ENCODE data around the gene TMEM100.

TMEM100 gene, protein sequence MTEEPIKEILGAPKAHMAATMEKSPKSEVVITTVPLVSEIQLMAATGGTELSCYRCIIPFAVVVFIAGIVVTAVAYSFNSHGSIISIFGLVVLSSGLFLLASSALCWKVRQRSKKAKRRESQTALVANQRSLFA

DNA sequence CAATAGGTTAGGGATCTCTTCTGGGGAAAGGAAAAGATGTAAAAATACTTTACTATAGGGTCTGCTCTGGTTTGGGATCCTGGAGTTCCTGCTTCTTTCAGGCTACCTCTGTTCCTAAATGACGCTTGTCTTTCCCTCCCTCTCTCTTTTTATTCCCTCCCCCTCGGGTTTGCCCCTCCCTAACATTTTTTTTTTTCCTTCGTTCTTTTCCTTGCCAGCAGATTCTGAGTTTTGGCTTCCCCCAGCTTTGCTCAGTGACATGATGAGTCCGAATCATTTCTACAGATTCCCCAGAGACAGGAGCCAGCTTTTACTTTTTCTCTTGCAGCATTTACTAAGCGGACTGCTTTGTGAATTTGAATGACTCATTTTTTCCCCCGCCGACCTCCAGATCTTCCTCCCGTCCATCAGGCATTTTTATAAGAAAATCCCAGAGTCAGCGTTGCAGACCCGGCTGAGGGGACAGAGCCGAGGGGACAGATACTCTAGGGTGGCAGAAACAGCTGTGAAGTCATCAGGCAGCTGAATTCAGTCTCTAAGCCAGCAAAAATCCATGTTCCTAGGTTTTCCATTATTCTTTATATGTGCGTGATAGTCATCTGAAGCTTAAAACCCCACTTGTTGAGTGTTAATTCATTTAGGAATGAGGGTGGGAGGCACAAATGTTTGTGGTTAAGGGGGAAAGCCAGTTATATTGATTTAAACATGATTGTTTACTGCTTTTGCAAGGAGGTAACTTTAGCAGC is at the start of gene TMEM100:
Gene TMEM100, minus strand, starts transcription at position 123 of the 746 bp plus-strand sequence. CDS start 1,794 bp downstream, outside the sequence.
- no peak for DNase-seq

DNA sequence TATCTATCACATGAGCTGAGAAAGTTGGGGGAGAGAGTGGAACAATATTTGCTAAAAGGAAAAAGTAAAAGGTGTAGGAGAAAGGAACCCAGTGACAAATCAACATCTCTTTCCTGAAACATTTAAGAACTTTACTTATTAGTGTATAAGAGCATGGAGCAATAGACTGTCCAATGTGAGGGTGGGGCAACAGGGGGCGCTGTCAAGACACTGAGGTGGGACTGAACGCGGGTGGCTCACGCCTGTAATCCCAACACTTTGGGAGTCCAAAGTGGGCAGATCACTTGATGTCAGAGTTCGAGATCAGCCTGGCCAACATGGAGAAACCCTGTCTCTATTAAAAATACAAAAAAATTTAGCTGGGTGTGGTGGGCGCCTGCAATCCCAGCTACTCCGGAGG is 49.4 kb upstream of the TMEM100 start:
- no peak for DNase-seq

DNA sequence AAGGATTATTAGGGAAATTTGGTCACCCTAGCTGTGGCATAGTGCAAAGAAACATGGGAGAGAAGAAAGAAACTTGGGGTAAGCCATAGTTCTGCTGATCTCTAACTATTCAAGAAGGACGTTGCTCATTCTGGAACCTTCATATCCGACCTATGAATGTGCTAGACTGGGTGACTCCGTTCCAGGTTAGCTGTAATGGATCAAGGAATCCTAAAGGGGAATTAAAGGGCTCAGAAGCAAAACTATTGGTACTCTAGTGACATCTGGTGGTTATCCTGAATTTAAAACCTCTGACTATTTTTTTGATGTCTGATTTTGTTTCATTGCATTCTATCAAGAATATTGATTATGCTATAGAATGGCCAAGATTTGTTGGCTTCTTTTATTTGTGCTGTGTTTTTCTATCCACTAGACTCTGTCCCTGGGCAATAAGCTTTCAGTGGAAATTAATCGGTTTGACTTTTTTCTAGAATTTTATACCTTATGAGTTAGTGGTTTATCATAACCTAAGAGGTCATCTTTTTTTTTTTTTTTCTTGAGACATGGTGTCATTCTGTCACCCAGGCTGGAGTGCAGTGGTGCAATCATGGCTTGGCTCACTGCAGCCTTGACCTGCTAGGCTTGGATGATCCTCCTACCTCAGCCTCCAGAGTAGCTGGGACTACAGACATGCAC is 47.7 kb upstream of the TMEM100 start:
- no peak for DNase-seq

DNA sequence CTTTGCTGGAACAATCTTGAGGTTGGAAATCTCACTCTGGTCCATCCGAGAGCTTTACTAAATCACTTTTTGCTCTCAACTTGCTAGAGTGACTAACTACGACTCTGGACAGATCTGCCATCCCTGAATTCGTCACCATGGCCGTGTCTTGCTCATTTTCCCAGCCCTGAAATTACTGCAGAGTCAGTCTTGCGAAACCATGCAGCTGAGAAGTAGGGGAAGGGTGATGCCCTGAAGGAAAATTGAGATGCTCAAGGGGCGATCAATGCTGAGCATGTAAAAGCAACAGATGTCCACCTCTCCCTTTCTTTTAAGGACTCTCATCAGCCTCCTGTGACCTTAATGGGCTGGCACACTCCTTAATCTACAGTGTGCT is 46.9 kb upstream of the TMEM100 start:
- no peak for DNase-seq

DNA sequence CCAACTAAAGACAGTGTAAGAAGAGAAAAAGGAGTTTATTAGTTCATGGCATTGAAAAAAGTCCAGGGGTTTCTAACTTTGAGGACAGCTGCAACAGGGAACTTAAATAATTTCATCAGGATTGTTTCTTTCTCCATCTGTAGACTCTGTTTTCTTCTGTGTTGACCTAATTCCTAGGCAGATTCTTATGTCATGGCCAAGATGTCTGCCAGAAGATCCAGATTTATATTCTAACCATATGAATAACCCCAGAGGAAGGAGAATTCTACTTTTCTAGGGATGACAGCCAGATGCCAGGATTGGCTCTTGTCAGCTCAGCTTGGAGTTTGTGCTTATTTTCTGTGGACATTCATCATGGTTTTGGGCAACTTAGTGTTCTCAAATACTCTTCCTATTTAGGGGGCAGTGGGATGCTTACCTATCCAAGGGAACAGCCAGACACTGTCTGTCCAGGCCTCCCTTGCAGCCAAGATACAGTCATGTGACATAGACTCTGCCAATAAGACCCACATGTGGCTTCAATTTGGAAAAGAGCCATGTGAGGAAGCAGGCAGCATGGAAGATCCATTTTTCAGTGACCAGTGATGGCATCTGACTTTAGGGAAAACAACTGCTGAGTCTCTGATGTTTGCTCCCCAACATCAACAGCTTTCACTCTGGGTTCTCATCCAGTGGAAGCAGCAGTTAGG is 46.4 kb upstream of the TMEM100 start:
- DNase-seq: no peak

DNA sequence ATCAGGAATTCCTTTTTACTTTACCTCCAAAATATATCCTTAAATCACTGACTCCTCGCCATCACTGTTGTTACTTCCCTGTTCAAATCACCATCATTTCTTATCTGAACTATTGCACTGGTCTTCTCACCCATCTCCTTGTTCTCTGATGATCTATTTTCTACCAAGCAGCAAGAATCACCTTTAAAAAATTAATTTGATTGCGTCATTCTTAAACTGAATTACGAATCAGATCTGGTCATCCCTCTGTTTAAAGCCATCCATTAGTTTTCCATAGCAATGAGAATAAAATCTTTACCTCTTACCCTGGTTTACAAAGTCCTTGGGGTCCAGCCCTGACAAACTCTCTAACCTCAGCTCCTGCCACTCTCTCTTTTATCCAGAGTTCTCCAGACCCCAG is 42.8 kb upstream of the TMEM100 start:
- DNase-seq: no peak

DNA sequence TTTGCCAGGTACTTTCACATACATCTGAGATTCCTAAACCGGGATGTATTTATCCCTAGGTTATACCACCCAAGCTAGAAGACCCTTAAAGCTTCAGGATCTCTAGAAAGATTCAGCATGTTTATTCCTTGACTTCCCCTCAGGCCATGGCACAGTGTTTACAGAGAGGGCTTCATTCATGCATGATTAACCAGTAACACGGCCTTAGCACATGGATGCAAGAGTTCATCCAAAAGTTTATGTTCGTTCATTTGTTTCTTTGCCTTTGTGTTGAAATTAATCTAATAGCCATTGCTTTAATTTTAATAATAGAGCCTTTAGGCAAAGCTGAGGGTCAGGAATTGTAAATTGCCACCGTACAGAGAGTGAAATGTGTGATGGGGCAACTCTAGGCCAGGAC is 41.9 kb upstream of the TMEM100 start:
- no peak for DNase-seq

DNA sequence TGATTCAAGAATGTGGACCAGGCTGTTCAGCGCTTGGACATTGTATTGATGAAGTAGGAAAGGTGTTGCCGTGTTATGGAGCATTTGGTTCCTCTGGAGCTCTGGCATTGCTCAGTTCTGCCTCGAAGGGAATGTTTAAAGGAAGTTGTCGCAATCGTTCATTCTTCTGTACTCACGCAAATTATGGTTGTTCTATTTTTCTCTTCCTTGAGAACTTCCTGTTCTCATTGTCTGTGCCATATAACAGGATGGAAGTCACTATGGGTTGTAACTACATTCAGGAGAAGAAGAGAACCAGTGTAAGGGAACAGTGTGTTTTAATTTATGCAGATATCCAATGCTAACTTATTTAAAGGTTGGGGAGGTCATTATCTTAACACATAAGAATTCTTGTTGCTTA is 41.2 kb upstream of the TMEM100 start:
- no peak for DNase-seq

DNA sequence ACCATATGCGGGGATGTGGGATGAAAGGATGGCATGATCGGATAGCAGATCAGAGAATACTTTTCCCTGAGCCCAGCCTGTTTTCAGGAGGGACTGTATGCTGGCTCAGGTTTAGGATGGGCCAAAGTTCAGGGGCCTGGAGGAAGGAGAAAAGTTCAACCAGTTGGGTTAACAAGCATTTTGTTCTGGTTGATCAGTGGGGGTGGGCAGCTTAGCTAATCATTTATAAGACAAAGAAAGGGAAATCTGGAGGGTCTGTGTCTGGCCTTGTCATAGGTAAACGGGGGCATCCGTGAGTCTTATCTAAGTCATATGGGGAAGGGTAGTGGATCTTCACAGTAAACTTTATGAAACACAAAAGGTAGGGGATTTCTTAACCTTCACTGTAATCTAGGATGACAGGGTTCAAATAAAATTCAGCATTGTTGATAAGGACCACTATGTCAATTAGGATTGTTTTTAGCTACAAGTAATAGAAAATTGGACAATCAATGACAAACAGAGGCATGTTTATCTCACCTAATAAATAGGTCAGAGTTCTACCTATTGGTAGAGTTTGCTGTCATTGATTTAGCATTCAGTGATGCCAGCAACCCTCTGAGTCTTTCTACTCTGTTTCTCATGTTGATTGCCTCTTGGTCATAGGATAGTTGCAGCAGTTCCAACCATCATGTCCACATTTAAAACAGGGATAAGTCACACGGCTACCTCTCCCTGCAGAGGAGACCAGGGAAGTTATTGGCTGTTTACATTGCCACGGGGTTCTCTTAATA is 39.6 kb upstream of the TMEM100 start:
- DNase-seq: no peak

DNA sequence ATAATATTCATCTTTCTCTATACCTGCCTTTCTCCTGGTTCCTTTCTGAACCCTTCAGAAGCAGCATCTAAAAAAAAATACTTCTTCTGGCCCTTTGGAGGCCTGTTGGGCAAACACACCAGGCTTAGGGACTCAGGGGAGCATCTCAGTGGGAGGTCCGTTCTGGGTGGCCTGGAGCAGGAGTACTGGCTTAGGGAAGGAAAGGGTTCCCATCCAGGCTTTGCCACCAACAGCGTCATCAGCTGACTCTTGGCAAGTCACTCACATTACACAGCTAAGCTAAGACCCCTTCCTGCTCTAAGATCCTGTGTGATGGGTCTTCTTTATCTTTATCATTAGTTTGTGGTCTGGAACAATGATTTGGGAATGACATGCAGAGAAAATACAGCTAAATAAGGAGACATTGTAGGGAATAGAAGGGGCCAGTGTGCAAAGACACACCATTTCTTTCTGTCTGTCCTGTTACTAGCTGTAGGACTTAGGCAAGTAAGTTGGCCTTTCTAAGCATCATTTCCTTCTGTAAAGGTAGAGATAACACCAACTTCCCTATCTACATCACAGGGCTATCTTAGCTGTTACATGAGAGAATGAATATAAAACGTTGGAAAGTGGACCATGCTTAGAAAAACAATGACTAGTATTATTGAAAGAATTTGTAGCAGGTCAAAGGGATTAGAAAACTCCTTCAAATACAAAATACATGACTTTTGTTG is 38.1 kb upstream of the TMEM100 start:
- DNase-seq: no peak

DNA sequence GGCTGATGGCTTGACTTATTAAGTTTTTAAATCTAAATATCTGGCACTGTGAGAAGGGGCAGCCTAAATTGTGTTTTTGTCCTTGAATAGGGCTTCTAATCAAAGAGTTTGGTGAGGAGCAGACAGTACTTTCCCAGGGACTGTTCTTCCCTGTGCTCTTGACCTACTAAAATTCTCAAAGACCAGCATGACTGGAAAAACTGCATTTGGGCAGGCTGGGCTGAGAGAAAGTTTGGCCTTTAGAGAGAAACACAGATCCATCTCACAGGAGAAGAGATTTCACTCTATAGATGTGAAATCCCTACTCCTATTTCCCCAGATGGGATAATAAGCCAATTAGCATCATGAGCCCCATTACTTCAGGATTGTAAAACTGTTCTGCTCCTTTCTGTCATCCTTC is 35.5 kb upstream of the TMEM100 start:
- DNase-seq: no peak

DNA sequence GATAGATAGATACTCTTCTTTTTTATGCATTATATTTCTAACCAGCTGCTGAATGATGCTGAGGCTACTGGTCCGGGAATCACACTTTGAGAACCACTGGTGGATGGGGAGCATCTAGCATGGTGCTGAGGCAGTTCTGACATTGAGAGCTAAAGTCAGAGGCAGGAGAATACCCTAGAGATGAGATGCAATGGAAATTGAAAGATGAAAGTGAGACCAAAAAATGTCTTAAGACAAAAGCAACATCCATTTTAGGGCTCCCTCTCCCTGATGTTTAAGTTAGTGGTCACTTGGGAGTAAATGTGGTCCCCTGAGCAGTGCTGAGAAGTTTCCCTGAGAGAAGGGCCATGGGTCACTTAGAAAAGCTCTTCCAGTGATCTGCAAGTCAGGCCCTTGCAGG is 35.0 kb upstream of the TMEM100 start:
- DNase-seq: no peak

DNA sequence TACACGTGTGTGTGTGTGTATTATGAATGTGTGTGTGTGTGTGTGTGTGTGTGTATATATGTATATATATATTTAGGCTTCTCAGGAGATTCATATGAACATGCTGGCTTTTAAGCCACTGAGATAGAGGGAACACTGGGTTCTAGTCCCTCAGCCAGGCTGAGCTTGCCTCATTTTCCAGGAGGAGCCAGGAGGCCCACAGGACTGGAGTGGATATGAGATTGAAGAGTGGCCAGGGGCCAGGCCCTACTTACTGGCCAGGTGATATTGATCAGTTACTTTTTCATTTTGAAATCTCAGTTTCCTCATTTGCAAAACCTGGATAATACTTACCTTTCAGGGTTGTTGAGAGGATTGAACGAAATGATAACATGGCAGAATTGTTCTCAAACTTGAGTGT is 34.0 kb upstream of the TMEM100 start:
- no peak for DNase-seq

DNA sequence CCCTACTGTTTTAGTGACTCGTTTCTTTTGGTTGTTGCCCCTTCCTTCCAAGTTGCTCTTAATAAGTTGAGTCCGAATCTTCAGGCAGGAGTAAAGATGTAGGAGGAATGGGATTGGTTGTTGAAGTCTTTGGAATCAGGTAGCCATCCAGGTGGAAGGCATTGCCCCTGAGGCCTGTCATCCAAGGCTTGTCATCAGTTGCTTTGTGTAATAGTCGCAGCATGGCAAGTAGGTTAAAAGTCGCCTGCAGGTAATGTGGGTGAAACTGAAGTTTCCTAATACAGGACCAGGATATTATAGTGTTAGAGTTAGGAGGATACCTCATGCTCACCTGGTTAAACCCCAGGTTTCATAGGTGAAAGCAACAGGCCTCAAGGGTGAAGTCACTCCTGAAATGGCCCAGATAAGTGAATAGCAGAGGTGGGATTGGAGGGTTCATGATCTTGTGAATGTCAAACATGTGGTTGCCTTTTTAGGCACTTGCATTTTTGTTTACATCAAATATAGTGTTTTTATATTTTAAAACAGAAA is 29.1 kb upstream of the TMEM100 start:
- no peak for DNase-seq

DNA sequence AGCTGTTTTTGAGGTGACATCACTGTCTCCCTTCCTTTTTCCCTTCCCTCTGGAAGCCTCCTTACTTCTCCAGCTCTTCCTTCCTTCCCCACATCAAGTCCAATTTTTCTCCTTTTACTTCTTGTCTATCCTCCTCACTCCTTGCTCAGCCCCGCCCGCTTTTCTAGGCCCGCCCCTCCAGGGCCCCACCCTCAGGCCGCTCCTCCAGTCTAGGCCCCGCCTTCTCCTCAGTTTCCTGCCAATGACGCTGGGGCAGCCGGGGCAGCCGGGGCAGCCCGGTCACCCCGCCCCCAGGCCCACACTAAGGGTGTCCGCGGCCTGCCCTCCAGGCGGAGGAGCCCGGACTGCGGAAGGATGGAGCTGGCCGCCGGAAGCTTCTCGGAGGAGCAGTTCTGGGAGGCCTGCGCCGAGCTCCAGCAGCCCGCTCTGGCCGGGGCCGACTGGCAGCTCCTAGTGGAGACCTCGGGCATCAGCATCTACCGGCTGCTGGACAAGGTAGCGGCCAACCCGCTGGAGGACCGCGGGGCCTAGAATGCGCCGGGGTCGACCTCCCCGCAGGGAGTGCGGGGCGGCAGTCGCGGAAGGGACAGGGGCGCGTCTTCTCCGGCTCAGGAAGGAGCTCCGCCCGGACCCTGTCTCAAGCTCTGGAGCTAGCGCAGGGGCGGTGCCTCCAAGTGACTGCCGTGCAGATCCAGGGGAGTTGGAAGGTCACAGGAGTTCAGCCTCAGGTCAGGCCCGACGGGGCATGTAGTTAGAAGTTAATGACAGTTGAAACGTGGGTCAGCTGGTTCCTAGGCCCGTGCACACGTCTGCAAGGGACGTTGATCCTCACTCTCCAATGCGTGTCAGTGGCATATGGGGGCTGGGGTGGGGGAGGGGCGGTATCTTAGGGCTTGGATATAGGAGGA is 28.3 kb upstream of the TMEM100 start, which contains the start of gene PCTP:
Gene PCTP, plus strand, starts transcription at position 302 of the 908 bp plus-strand sequence. Its CDS starts 53 bp downstream, at position 355.
- DNase-seq: no peak

DNA sequence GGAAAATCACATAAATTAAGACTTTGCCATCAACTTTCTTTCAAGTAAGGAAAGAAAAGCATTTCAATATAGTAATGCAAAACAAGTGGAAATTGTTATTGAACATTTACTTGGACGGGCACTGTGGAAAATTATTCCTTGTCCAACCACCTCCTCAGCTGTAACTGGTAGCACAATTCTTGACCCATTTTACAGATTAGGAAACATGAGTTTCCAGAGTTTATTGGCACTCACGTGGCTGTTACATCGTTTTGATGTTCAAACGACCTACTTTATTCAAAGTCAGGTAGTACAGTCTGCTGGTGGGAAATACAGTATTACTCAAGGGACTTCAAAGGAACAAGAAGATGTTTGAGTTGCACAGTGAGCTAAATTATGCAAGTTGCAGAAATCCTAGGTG is 27.3 kb upstream of the TMEM100 start:
- DNase-seq: no peak

DNA sequence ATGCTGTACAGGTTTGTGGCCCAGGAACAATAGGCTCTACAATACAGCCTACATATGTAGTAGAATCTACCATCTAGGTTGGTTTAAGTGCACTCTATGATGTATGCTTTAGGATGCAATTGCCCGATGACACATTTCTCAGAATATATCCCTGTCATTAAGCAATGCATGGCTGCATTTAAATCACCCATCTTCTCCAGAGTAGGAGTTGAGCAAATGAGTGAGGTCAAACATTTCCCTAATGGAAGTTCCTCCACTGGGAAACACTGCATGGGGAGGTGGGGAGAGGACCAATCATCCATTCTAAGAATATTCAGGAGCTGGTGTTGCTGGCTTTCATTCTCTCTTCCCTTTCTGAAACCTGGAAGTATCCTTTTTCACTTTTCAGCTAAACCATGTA is 26.2 kb upstream of the TMEM100 start:
- no peak for DNase-seq

DNA sequence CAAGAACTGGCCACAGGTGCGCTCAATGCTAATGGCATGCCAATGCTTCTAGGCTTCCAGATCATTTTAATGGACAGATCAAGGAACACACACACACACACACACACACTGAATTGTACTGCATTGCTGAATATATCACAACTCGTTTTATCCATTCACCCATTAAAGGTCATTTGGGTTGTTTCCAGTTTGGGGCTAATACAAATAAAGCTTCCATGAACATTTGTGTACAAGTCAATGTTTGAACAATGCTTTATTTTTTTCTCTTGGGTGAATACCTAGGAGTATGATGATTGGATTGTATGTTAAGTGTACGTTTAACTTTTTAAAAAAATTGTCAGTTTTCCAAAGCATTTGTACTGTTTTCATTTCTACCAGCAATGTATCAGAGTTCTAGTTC is 24.5 kb upstream of the TMEM100 start:
- no peak for DNase-seq

DNA sequence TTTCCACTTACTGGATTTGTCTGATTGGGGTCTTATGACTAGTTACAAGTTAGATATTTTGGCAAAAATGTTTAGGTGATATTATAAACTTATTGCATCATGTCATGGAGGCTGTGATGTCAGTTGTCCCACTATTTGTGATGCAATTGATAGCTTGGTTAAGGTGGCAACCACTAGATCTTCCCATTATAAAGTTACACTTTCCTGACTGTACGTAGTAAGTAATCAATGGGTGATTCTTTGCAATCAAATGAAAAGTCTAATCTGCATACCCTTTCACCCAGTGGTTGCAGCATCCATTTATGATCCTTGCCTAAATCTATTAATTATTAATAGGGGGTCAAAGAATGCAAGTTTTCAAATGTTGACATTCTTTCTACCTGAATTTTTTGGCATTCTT is 23.8 kb upstream of the TMEM100 start:
- DNase-seq: no peak

DNA sequence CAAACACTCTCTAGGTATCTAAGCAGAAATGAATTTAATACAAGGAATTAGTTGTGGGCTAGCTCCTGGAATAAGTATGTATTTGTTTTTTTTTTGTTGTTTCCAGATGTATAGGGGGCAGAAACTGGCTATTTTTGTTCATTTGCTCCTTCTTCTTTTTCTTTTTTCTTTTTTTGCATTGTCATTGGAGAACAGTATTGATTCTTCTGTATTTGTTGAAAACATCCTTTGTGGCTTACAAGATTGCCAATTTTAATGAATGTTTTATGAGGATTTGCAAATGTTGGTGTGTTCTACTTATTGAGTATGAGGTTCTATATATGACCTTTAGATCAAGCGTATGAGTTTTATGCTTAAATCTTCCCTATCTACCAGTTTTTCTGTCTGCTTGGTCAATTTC is 22.6 kb upstream of the TMEM100 start:
- DNase-seq: no peak

Data from NCI-H1105 (cell line).